OCI-LY1 (cell line): ENCODE results near the gene MAD1L1.

Experiments
- EZH2 ChIP-seq: fragments of 200-600 bp; sonication (generic), shearing (Covaris generic); IDR thresholded peaks from 2 replicates; pipeline ENCODE4 v1.8.0; 2017; ENCODE audit warnings: borderline replicate concordance, mixed run types, mild to moderate bottlenecking, antibody characterized with exemption, low read length, moderate library complexity, mixed read lengths
- TF ChIP-seq, protein P1 (sequence below): fragments of 200-600 bp; sonication (generic), shearing (Covaris generic); IDR thresholded peaks from 2 replicates; pipeline ENCODE4 v1.5.1; 2017; ENCODE audit warnings: mild to moderate bottlenecking, antibody characterized with exemption, low read length, moderate library complexity, mixed read lengths

- TF ChIP-seq, protein P1, sequence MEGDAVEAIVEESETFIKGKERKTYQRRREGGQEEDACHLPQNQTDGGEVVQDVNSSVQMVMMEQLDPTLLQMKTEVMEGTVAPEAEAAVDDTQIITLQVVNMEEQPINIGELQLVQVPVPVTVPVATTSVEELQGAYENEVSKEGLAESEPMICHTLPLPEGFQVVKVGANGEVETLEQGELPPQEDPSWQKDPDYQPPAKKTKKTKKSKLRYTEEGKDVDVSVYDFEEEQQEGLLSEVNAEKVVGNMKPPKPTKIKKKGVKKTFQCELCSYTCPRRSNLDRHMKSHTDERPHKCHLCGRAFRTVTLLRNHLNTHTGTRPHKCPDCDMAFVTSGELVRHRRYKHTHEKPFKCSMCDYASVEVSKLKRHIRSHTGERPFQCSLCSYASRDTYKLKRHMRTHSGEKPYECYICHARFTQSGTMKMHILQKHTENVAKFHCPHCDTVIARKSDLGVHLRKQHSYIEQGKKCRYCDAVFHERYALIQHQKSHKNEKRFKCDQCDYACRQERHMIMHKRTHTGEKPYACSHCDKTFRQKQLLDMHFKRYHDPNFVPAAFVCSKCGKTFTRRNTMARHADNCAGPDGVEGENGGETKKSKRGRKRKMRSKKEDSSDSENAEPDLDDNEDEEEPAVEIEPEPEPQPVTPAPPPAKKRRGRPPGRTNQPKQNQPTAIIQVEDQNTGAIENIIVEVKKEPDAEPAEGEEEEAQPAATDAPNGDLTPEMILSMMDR = no peak
- no peak for TF ChIP-seq EZH2
Observed at GRCh38 chr7:1866601-1867000, 366.1 kb downstream of the MAD1L1 start.
